ENCODE data around the gene ACTN3.

The ACTN3 gene

GRCh38 chr11:66548774-66549630 is 2.3 kb downstream of the ACTN3 start:
- DNase-seq (no peak), ATAC-seq (ENCODE audit: insufficient read depth, low read depth) (no peak)
- H3K27ac ChIP-seq (ENCODE audit: low read length): no peak overlapping the region
- H3K79me2 ChIP-seq (ENCODE audit: insufficient read depth, low read length): peaks cover 8% of the 10 kb centered on the region
- H3K9me3 ChIP-seq (ENCODE audit: insufficient read depth, low read length, severe bottlenecking): no peaks in the 10 kb centered on the region
- H3K27me3 ChIP-seq (ENCODE audit: insufficient read depth, low read length, poor library complexity): no peaks in the 10 kb centered on the region
- H3K4me1 ChIP-seq (ENCODE audit: insufficient read depth, low read length): peaks cover 22% of the 10 kb centered on the region
- no peaks in the 10 kb centered on the region for H4K20me1 ChIP-seq (ENCODE audit: insufficient read depth, low read length)
- H3K9ac ChIP-seq (ENCODE audit: low read depth, low read length): no peak overlapping the region
- no peak for TF ChIP-seq EZH2 (IDR thresholded peaks at IDR 0.05; ENCODE audit: borderline replicate concordance, low read depth, low read length, severe bottlenecking)
- no peak for TF ChIP-seq CTCF (IDR thresholded peaks at IDR 0.05; ENCODE audit: borderline replicate concordance, extremely low read depth, low read length, poor library complexity, severe bottlenecking)
- no peak overlapping the region for H2AFZ ChIP-seq (ENCODE audit: low read depth, low read length)
- H3K4me2 ChIP-seq (ENCODE audit: insufficient read depth, low read length): no peak overlapping the region
- no peaks in the 10 kb centered on the region for H3K36me3 ChIP-seq (ENCODE audit: insufficient read depth, low read length)
- no peak overlapping the region for H3K4me3 ChIP-seq (ENCODE audit: low read depth in 1 of 2, low read length in 2 of 2)

GRCh38 chr11:66549696-66550095 is 3.0 kb downstream of the ACTN3 start:
- Histone ChIP-seq H3K4me1 (ENCODE audit: insufficient read depth, low read length) (peaks cover 16% of the 10 kb centered on the region), H2AFZ (ENCODE audit: low read depth, low read length) (no peak overlapping the region), H4K20me1 (ENCODE audit: insufficient read depth, low read length) (no peaks in the 10 kb centered on the region), H3K36me3 (ENCODE audit: insufficient read depth, low read length) (no peaks in the 10 kb centered on the region), H3K4me2 (ENCODE audit: insufficient read depth, low read length) (no peak overlapping the region), H3K4me3 (ENCODE audit: low read depth in 1 of 2, low read length in 2 of 2) (no peak overlapping the region), H3K27me3 (ENCODE audit: insufficient read depth, low read length, poor library complexity) (no peaks in the 10 kb centered on the region), H3K79me2 (ENCODE audit: insufficient read depth, low read length) (peaks cover 8% of the 10 kb centered on the region), H3K9me3 (ENCODE audit: insufficient read depth, low read length, severe bottlenecking) (no peaks in the 10 kb centered on the region), H3K27ac (ENCODE audit: low read length) (no peak overlapping the region), H3K9ac (ENCODE audit: low read depth, low read length) (no peak overlapping the region)
- no peak for TF ChIP-seq CTCF (IDR thresholded peaks at IDR 0.05; ENCODE audit: borderline replicate concordance, extremely low read depth, low read length, poor library complexity, severe bottlenecking)
- TF ChIP-seq EZH2 (IDR thresholded peaks at IDR 0.05; ENCODE audit: borderline replicate concordance, low read depth, low read length, severe bottlenecking): no peak
- DNase-seq (no peak), ATAC-seq (ENCODE audit: insufficient read depth, low read depth) (no peak)

GRCh38 chr11:66550887-66551286 is 4.2 kb downstream of the ACTN3 start:
- TF ChIP-seq EZH2 (IDR thresholded peaks at IDR 0.05; ENCODE audit: borderline replicate concordance, low read depth, low read length, severe bottlenecking): no peak
- no peak for TF ChIP-seq CTCF (IDR thresholded peaks at IDR 0.05; ENCODE audit: borderline replicate concordance, extremely low read depth, low read length, poor library complexity, severe bottlenecking)
- Histone ChIP-seq H4K20me1 (ENCODE audit: insufficient read depth, low read length) (0 out of 2 replicates have a peak, but pooled peaks cover 3% of the 10 kb centered on the region), H2AFZ (ENCODE audit: low read depth, low read length) (no peak overlapping the region), H3K79me2 (ENCODE audit: insufficient read depth, low read length) (no peaks in the 10 kb centered on the region), H3K4me1 (ENCODE audit: insufficient read depth, low read length) (peaks cover 6% of the 10 kb centered on the region; the same call in 1 of the 2 replicates), H3K27ac (ENCODE audit: low read length) (no peak overlapping the region), H3K4me3 (ENCODE audit: low read depth in 1 of 2, low read length in 2 of 2) (no peak overlapping the region), H3K9ac (ENCODE audit: low read depth, low read length) (no peak overlapping the region), H3K27me3 (ENCODE audit: insufficient read depth, low read length, poor library complexity) (no peaks in the 10 kb centered on the region), H3K9me3 (ENCODE audit: insufficient read depth, low read length, severe bottlenecking) (no peaks in the 10 kb centered on the region), H3K4me2 (ENCODE audit: insufficient read depth, low read length) (no peak overlapping the region), H3K36me3 (ENCODE audit: insufficient read depth, low read length) (no peaks in the 10 kb centered on the region)
- no peak for DNase-seq
- ATAC-seq (ENCODE audit: insufficient read depth, low read depth): no peak
